Measurements from ENCODE around the gene EID3.

GRCh38 chr12:104292872-104293794, 10.4 kb upstream of the EID3 start:
- TF ChIP-seq, protein P1, sequence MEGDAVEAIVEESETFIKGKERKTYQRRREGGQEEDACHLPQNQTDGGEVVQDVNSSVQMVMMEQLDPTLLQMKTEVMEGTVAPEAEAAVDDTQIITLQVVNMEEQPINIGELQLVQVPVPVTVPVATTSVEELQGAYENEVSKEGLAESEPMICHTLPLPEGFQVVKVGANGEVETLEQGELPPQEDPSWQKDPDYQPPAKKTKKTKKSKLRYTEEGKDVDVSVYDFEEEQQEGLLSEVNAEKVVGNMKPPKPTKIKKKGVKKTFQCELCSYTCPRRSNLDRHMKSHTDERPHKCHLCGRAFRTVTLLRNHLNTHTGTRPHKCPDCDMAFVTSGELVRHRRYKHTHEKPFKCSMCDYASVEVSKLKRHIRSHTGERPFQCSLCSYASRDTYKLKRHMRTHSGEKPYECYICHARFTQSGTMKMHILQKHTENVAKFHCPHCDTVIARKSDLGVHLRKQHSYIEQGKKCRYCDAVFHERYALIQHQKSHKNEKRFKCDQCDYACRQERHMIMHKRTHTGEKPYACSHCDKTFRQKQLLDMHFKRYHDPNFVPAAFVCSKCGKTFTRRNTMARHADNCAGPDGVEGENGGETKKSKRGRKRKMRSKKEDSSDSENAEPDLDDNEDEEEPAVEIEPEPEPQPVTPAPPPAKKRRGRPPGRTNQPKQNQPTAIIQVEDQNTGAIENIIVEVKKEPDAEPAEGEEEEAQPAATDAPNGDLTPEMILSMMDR (IDR thresholded peaks at IDR 0.05) = no peak
- TF ChIP-seq POLR2A (IDR thresholded peaks at IDR 0.05) = no peak
